T-helper 17 cell (primary cell): ENCODE measurements around the gene SP140. TPM values are rescaled to one million over a fixed set of nuclear protein-coding genes. Genes with fewer than 3 reads are reported as not detected.
A peak's percentile ranks its signal among the peaks of the same experiment; 100 is the strongest.

Experiments
- ATAC-seq: fragments of 150-1000 bp; cut with Tn5 transposase; 2 replicates; pipeline ENCODE4 v1.10.0; 2021; ENCODE audit warnings: mild to moderate bottlenecking, moderate library complexity
- DNase-seq, 3 donors: peaks; one replicate each; pipeline versions ENCODE4 v3.0.0 to v3.0.0-alpha.2; 2020 to 2021
- H3K9me3 ChIP-seq: one replicate; pipeline ENCODE4 v1.7.0; 2013; ENCODE audit warnings: low read length, mild to moderate bottlenecking; ENCODE audit not compliant: control insufficient read depth, poor library complexity, severe bottlenecking
- H3K27ac Mint-ChIP-seq: one replicate; pipeline ENCODE4 v1.8.0; 2022; ENCODE audit warnings: mild to moderate bottlenecking, moderate library complexity, mixed read lengths
- H3K27me3 Mint-ChIP-seq: one replicate; pipeline ENCODE4 v1.8.0; 2022; ENCODE audit warnings: mixed read lengths
- H3K36me3 Mint-ChIP-seq: one replicate; pipeline ENCODE4 v1.8.0; 2022; ENCODE audit warnings: low read depth, mixed read lengths
- H3K4me1 Mint-ChIP-seq: one replicate; pipeline ENCODE4 v1.8.0; 2022; ENCODE audit warnings: mild to moderate bottlenecking, mixed read lengths
- H3K4me3 Mint-ChIP-seq: one replicate; pipeline ENCODE4 v1.8.0; 2022; ENCODE audit warnings: mild to moderate bottlenecking, moderate library complexity, mixed read lengths
- total RNA-seq, 4 donors: library from RNA in 2 of 4; stranded (reverse) in 2 of 4; gene quantifications; one replicate each; pipeline ENCODE4 v1.2.3 and lab custom pipeline; 2022 to 2026

Gene SP140
- total RNA-seq (10 to 100 TPM; 67.2 to 68.2 TPM), total RNA-seq (lab: John Stamatoyannopoulos, UW) (82.2 to 89.6 reads per million in 2 donors)

- peak; percentile 52 to 67 (median 60) for DNase-seq
- Mint-ChIP-seq H3K4me3 (peak within 1 kb of the TSS; percentile 94), H3K27me3 (no peaks in the 10 kb centered on the region), H3K4me1 (peaks cover 55% of the 10 kb centered on the region), H3K36me3 (no peaks in the 10 kb centered on the region), H3K27ac (peak within 1 kb of the TSS; percentile 99)
- peak; percentile 93 for ATAC-seq
- no peaks in the 10 kb centered on the region for H3K9me3 ChIP-seq
Observed at GRCh38 chr2:230225486-230225885, at the start of gene SP140. TSS of gene SP140 (plus strand) at chr2:230225736. CDS start at chr2:230225845, 109 bp downstream.

- Mint-ChIP-seq H3K36me3 (peaks cover 17% of the 10 kb centered on the region), H3K4me3 (no peak overlapping the region), H3K4me1 (peaks cover 8% of the 10 kb centered on the region), H3K27me3 (no peaks in the 10 kb centered on the region), H3K27ac (peak overlapping the region; percentile 67)
- DNase-seq = no peak
- no peak for ATAC-seq
- no peaks in the 10 kb centered on the region for H3K9me3 ChIP-seq
Observed at GRCh38 chr2:230176996-230177395, 48.5 kb upstream of the SP140 start.

- Mint-ChIP-seq H3K36me3 (peaks cover 26% of the 10 kb centered on the region), H3K27me3 (no peaks in the 10 kb centered on the region), H3K4me1 (peaks cover 10% of the 10 kb centered on the region), H3K27ac (peak overlapping the region; percentile 51), H3K4me3 (no peak overlapping the region)
- DNase-seq = no peak
- no peak for ATAC-seq
- H3K9me3 ChIP-seq = no peaks in the 10 kb centered on the region
Observed at GRCh38 chr2:230178546-230179485, 46.7 kb upstream of the SP140 start.

- ATAC-seq = no peak
- no peak for DNase-seq
- Mint-ChIP-seq H3K4me3 (no peak overlapping the region), H3K36me3 (peaks cover 26% of the 10 kb centered on the region), H3K4me1 (peaks cover 10% of the 10 kb centered on the region), H3K27ac (peak overlapping the region; percentile 27), H3K27me3 (no peaks in the 10 kb centered on the region)
- no peaks in the 10 kb centered on the region for H3K9me3 ChIP-seq
Observed at GRCh38 chr2:230179907-230180306, 45.6 kb upstream of the SP140 start.

- peaks cover 10% of the 10 kb centered on the region for H3K4me1 Mint-ChIP-seq
- no peak overlapping the region for H3K4me3 Mint-ChIP-seq
- DNase-seq = no peak
- no peak for ATAC-seq
- peaks cover 26% of the 10 kb centered on the region for H3K36me3 Mint-ChIP-seq
- no peak overlapping the region for H3K27ac Mint-ChIP-seq
- H3K9me3 ChIP-seq = no peaks in the 10 kb centered on the region
- H3K27me3 Mint-ChIP-seq = no peaks in the 10 kb centered on the region
Observed at GRCh38 chr2:230181195-230181594, 44.3 kb upstream of the SP140 start.

GRCh38 chr2:230184727-230185578 lies 40.6 kb upstream of the SP140 start:
- Mint-ChIP-seq H3K27me3 (no peaks in the 10 kb centered on the region), H3K4me1 (peaks cover 7% of the 10 kb centered on the region), H3K36me3 (peaks cover 15% of the 10 kb centered on the region), H3K4me3 (no peak overlapping the region), H3K27ac (no peak overlapping the region)
- no peak for ATAC-seq
- DNase-seq = no peak
- H3K9me3 ChIP-seq = no peaks in the 10 kb centered on the region

- Mint-ChIP-seq H3K36me3 (peaks cover 26% of the 10 kb centered on the region), H3K4me1 (peaks cover 23% of the 10 kb centered on the region), H3K27ac (peak overlapping the region; percentile 95), H3K4me3 (peak overlapping the region; percentile 57), H3K27me3 (no peaks in the 10 kb centered on the region)
- ATAC-seq = peak; percentile 82
- peaks cover 4% of the 10 kb centered on the region for H3K9me3 ChIP-seq
- DNase-seq = no peak
Observed at GRCh38 chr2:230202430-230203109, 23.0 kb upstream of the SP140 start.

GRCh38 chr2:230203110-230203676 lies 22.3 kb upstream of the SP140 start:
- Mint-ChIP-seq H3K27ac (peak overlapping the region; percentile 95), H3K4me3 (peak overlapping the region; percentile 49), H3K27me3 (no peaks in the 10 kb centered on the region), H3K4me1 (peaks cover 23% of the 10 kb centered on the region), H3K36me3 (peaks cover 26% of the 10 kb centered on the region)
- H3K9me3 ChIP-seq = peaks cover 1% of the 10 kb centered on the region
- ATAC-seq = peak; percentile 64
- DNase-seq = no peak

GRCh38 chr2:230205034-230205433 lies 20.5 kb upstream of the SP140 start:
- DNase-seq (no peak), ATAC-seq (peak; percentile 41)
- no peak overlapping the region for H3K4me3 Mint-ChIP-seq
- peaks cover 26% of the 10 kb centered on the region for H3K36me3 Mint-ChIP-seq
- peak overlapping the region; percentile 76 for H3K27ac Mint-ChIP-seq
- peaks cover 23% of the 10 kb centered on the region for H3K4me1 Mint-ChIP-seq
- H3K27me3 Mint-ChIP-seq = no peaks in the 10 kb centered on the region
- H3K9me3 ChIP-seq = no peaks in the 10 kb centered on the region

- Mint-ChIP-seq H3K27ac (peak overlapping the region; percentile 76), H3K4me3 (no peak overlapping the region), H3K36me3 (peaks cover 26% of the 10 kb centered on the region), H3K4me1 (peaks cover 23% of the 10 kb centered on the region), H3K27me3 (no peaks in the 10 kb centered on the region)
- H3K9me3 ChIP-seq = no peaks in the 10 kb centered on the region
- no peak for ATAC-seq
- no peak for DNase-seq
Observed at GRCh38 chr2:230205721-230206120, 19.8 kb upstream of the SP140 start.

GRCh38 chr2:230208576-230208975 lies 17.0 kb upstream of the SP140 start:
- Mint-ChIP-seq H3K27me3 (no peaks in the 10 kb centered on the region), H3K27ac (no peak overlapping the region), H3K4me1 (peaks cover 21% of the 10 kb centered on the region), H3K4me3 (no peak overlapping the region), H3K36me3 (peaks cover 21% of the 10 kb centered on the region)
- DNase-seq = no peak
- no peak for ATAC-seq
- H3K9me3 ChIP-seq = no peaks in the 10 kb centered on the region

- H3K36me3 Mint-ChIP-seq = peaks cover 27% of the 10 kb centered on the region
Observed at GRCh38 chr2:230209422-230210051, 16.0 kb upstream of the SP140 start.

More at GRCh38 chr2:230209422-230210051, 16.0 kb upstream of the SP140 start:
- no peak overlapping the region for H3K4me3 Mint-ChIP-seq
- no peak overlapping the region for H3K27ac Mint-ChIP-seq
- DNase-seq (no peak), ATAC-seq (peak; percentile 61)
- H3K9me3 ChIP-seq = no peaks in the 10 kb centered on the region
- H3K27me3 Mint-ChIP-seq = no peaks in the 10 kb centered on the region
- H3K4me1 Mint-ChIP-seq = peaks cover 28% of the 10 kb centered on the region
